ENCODE data around the gene TSHZ3. TPM values are rescaled to one million over a fixed set of nuclear protein-coding genes. Genes with fewer than 3 reads are reported as not detected.
A peak's percentile ranks its signal among the peaks of the same experiment; 100 is the strongest.

Gene TSHZ3
- total and polyA plus RNA-seq, 2 experiments from 2014 or later, result 19.6 to 24.0 TPM

DNA sequence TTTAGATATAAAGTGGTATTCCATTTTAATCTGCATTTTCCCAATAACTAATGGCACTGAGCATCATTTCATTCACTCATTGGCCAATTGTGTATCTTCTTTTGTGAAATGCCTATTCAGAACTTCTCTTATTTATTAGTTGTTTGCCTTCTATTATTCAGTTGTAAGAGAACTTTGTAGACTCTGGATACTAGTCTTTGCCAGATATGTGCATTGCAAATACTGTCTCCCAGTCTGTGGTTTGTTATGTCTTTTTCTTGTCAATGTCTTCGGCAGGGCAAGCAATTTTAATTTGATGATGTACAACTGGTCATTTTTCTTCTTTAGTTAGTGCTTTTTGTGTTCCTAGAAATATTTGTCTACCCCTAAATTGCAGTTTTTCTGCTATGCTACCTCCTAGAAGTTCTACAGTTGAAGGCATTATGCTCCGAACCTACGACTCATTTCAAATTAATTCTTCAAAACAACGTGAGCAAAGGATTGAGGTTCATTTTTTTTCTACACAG is 115.9 kb downstream of the TSHZ3 start:
- peak overlapping the region; percentile 49 for H3K4me3 ChIP-seq
- H3F3A ChIP-seq (ENCODE audit: insufficient read depth), result peaks cover 40% of the 10 kb centered on the region
- peak overlapping the region; percentile 73 for H2AFZ ChIP-seq
- 12 to 20% methylated on average over 4 of the region's 4 CpGs for WGBS, 2 experiments (ENCODE audit: low coverage in 1 of 2, low lambda C conversion rate in 2 of 2, missing lambda C conversion rate in 2 of 2)
- no peak for TF ChIP-seq EZH2phosphoT487 (IDR thresholded peaks at IDR 0.05; ENCODE audit: insufficient read depth, low read depth)
- no peak for TF ChIP-seq EZH2 (IDR thresholded peaks at IDR 0.05; ENCODE audit: insufficient read depth, poor library complexity, severe bottlenecking)
- H3K9me3 ChIP-seq (ENCODE audit: low read depth), result no peaks in the 10 kb centered on the region
- H3K4me2 ChIP-seq (ENCODE audit: unreplicated experiment), result peak overlapping the region; percentile 74
- peaks cover 26% of the 10 kb centered on the region for H3K4me1 ChIP-seq (ENCODE audit: insufficient read depth)
- H4K20me1 ChIP-seq (ENCODE audit: insufficient read depth), result no peaks in the 10 kb centered on the region
- H3K79me2 ChIP-seq (ENCODE audit: insufficient read depth), result no peaks in the 10 kb centered on the region
- DNase-seq, result peak; percentile 41
- H3K27me3 ChIP-seq (replicated peaks; ENCODE audit: insufficient read depth), result no peaks in the 10 kb centered on the region
- H3K9ac ChIP-seq, result peak overlapping the region; percentile 49
- H3K9me2 ChIP-seq (ENCODE audit: insufficient read depth), result no peaks in the 10 kb centered on the region
- peak overlapping the region; percentile 83 for H3K27ac ChIP-seq
- no peaks in the 10 kb centered on the region for H3K36me3 ChIP-seq (ENCODE audit: low read depth)
- in situ Hi-C loops (cut with MboI), result no loop called here

DNA sequence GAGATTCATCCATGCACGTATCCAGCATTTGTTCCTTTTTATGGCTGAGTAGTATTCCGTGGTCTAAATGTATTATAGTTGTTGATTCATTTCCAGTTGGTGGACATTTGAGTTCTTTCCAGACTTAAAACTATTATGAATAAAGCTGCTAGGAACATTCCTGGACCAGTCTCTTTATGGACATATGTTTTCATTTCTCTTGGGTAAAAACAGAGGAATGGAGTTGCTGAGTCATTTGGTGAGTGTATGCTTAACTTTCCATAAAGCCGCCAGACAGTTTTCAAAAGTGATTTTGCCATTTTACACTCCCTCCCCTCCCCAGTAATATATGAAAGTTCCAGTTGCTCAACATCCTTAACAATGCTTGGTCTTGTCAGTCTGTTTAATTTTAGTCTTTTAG is 116.4 kb downstream of the TSHZ3 start:
- Histone ChIP-seq H3K4me2 (ENCODE audit: unreplicated experiment) (peak overlapping the region; percentile 74), H3K4me1 (ENCODE audit: insufficient read depth) (peaks cover 26% of the 10 kb centered on the region), H3K9me2 (ENCODE audit: insufficient read depth) (no peaks in the 10 kb centered on the region), H3K27ac (peak overlapping the region; percentile 83), H3K79me2 (ENCODE audit: insufficient read depth) (no peaks in the 10 kb centered on the region), H3K36me3 (ENCODE audit: low read depth) (no peaks in the 10 kb centered on the region), H3K27me3 (replicated peaks; ENCODE audit: insufficient read depth) (no peaks in the 10 kb centered on the region), H3K9me3 (ENCODE audit: low read depth) (no peaks in the 10 kb centered on the region), H4K20me1 (ENCODE audit: insufficient read depth) (no peaks in the 10 kb centered on the region), H3K9ac (peak overlapping the region; percentile 49), H3F3A (ENCODE audit: insufficient read depth) (peaks cover 40% of the 10 kb centered on the region), H3K4me3 (peak overlapping the region; percentile 49), H2AFZ (peak overlapping the region; percentile 73; the same call in 1 of the 2 replicates)
- no peak for TF ChIP-seq EZH2phosphoT487 (IDR thresholded peaks at IDR 0.05; ENCODE audit: insufficient read depth, low read depth)
- no peak for TF ChIP-seq EZH2 (IDR thresholded peaks at IDR 0.05; ENCODE audit: insufficient read depth, poor library complexity, severe bottlenecking)
- DNase-seq, result peak; percentile 95
- WGBS, 2 experiments (ENCODE audit: low coverage in 1 of 2, low lambda C conversion rate in 2 of 2, missing lambda C conversion rate in 2 of 2), result 1 to 7% methylated on average over 3 of the region's 3 CpGs
- in situ Hi-C loops (cut with MboI), result no loop called here

- in situ Hi-C loops (cut with MboI), result no loop called here
- no peaks in the 10 kb centered on the region for H3K27me3 ChIP-seq (replicated peaks; ENCODE audit: insufficient read depth)
- H3K4me3 ChIP-seq, result no peak overlapping the region
- no peaks in the 10 kb centered on the region for H3K79me2 ChIP-seq (ENCODE audit: insufficient read depth)
- peaks cover 40% of the 10 kb centered on the region for H3F3A ChIP-seq (ENCODE audit: insufficient read depth)
- H2AFZ ChIP-seq, result 0 out of 2 replicates have a peak overlapping the region, but pooled peaks have one; percentile 1
- 45 to 48% methylated on average over 5 of the region's 5 CpGs for WGBS, 2 experiments (ENCODE audit: low coverage in 1 of 2, low lambda C conversion rate in 2 of 2, missing lambda C conversion rate in 2 of 2)
- no peak overlapping the region for H3K4me2 ChIP-seq (ENCODE audit: unreplicated experiment)
- peaks cover 26% of the 10 kb centered on the region for H3K4me1 ChIP-seq (ENCODE audit: insufficient read depth)
- H3K9me2 ChIP-seq (ENCODE audit: insufficient read depth), result no peaks in the 10 kb centered on the region
- no peak for TF ChIP-seq EZH2phosphoT487 (IDR thresholded peaks at IDR 0.05; ENCODE audit: insufficient read depth, low read depth)
- no peak for TF ChIP-seq EZH2 (IDR thresholded peaks at IDR 0.05; ENCODE audit: insufficient read depth, poor library complexity, severe bottlenecking)
- peak overlapping the region; percentile 83 for H3K27ac ChIP-seq
- no peaks in the 10 kb centered on the region for H3K36me3 ChIP-seq (ENCODE audit: low read depth)
- H3K9me3 ChIP-seq (ENCODE audit: low read depth), result no peaks in the 10 kb centered on the region
- peak; percentile 40 for DNase-seq
- no peaks in the 10 kb centered on the region for H4K20me1 ChIP-seq (ENCODE audit: insufficient read depth)
- no peak overlapping the region for H3K9ac ChIP-seq
Observed at GRCh38 chr19:31232180-31232579, 117.1 kb downstream of the TSHZ3 start.

DNA sequence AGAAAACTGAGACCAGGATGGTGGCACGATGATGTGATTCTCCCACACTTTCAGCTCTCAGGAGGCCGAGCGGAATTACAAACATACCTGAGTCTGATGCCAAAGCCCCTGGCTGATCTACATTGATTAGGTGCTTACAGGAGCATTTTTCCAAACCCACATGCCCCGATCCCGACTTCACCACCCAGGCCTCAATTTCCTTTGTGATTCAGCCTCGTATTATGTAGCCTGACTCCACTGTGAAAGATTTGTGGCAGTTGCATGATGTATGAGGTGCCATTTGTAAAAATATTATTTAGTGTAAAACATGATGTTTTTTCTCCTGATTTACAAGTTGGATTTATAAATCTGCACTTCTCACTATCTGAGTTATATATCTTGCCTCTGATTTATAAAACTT is 118.0 kb downstream of the TSHZ3 start:
- Histone ChIP-seq H3K9me2 (ENCODE audit: insufficient read depth) (no peaks in the 10 kb centered on the region), H3K4me1 (ENCODE audit: insufficient read depth) (peaks cover 26% of the 10 kb centered on the region), H3K4me3 (no peak overlapping the region), H3F3A (ENCODE audit: insufficient read depth) (peaks cover 40% of the 10 kb centered on the region), H3K9ac (no peak overlapping the region), H3K4me2 (ENCODE audit: unreplicated experiment) (no peak overlapping the region), H3K9me3 (ENCODE audit: low read depth) (no peaks in the 10 kb centered on the region), H2AFZ (peak overlapping the region; percentile 1; the same call in 1 of the 2 replicates), H3K27ac (peak overlapping the region; percentile 83), H3K36me3 (ENCODE audit: low read depth) (no peaks in the 10 kb centered on the region), H3K79me2 (ENCODE audit: insufficient read depth) (no peaks in the 10 kb centered on the region), H4K20me1 (ENCODE audit: insufficient read depth) (no peaks in the 10 kb centered on the region), H3K27me3 (replicated peaks; ENCODE audit: insufficient read depth) (no peaks in the 10 kb centered on the region)
- TF ChIP-seq EZH2phosphoT487 (IDR thresholded peaks at IDR 0.05; ENCODE audit: insufficient read depth, low read depth), result no peak
- no peak for TF ChIP-seq EZH2 (IDR thresholded peaks at IDR 0.05; ENCODE audit: insufficient read depth, poor library complexity, severe bottlenecking)
- peak; percentile 35 for DNase-seq
- in situ Hi-C loops (cut with MboI), result no loop called here
- WGBS, 2 experiments (ENCODE audit: low coverage in 1 of 2, low lambda C conversion rate in 2 of 2, missing lambda C conversion rate in 2 of 2), result 48 to 53% methylated on average over 6 of the region's 6 CpGs

Measured in GM23248 (cell line).